ENCODE measurements around the gene EDA.

DNA sequence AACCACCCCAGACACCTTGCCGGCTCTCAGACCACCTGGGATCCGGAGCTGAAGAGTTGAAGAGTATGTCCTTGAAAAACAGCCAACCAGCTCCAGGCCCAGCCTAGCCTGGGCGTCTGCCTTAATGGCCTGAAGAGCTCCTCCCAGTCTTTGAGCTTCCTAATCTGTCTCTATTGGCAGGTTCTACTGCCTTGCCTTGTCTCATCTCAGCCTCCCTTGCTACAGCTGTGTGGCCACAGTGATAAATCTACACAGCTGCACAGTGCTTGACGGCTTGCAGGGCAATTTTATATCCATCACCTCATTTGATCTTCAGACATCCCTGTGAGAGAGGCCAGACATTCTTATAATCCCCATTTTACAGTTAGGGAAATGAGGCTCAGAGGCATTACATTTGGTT lies 413.9 kb downstream of the EDA start:
- TF ChIP-seq, protein P1, sequence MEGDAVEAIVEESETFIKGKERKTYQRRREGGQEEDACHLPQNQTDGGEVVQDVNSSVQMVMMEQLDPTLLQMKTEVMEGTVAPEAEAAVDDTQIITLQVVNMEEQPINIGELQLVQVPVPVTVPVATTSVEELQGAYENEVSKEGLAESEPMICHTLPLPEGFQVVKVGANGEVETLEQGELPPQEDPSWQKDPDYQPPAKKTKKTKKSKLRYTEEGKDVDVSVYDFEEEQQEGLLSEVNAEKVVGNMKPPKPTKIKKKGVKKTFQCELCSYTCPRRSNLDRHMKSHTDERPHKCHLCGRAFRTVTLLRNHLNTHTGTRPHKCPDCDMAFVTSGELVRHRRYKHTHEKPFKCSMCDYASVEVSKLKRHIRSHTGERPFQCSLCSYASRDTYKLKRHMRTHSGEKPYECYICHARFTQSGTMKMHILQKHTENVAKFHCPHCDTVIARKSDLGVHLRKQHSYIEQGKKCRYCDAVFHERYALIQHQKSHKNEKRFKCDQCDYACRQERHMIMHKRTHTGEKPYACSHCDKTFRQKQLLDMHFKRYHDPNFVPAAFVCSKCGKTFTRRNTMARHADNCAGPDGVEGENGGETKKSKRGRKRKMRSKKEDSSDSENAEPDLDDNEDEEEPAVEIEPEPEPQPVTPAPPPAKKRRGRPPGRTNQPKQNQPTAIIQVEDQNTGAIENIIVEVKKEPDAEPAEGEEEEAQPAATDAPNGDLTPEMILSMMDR (conservative IDR thresholded peaks at IDR 0.05; ENCODE audit: low read length) = no peak
- TF ChIP-seq EZH2phosphoT487 (IDR thresholded peaks at IDR 0.05; ENCODE audit: borderline replicate concordance, low read depth, low read length) = no peak

Measured in OCI-LY7 (cell line).